Measurements from ENCODE around the gene CPN1. TPM values are rescaled to one million over a fixed set of nuclear protein-coding genes. Genes with fewer than 3 reads are reported as not detected.

CPN1 gene
- total RNA-seq, 1 donor from 2014 or later, result not detected

GRCh38 chr10:100036850-100037249 lies 44.8 kb downstream of the CPN1 start:
- Histone ChIP-seq H3K27me3 (ENCODE audit: low read depth) (no peaks in the 10 kb centered on the region), H3K4me3 (no peak overlapping the region), H3K9me3 (no peaks in the 10 kb centered on the region), H3K4me1 (no peaks in the 10 kb centered on the region), H3K36me3 (no peaks in the 10 kb centered on the region), H3K27ac (no peak overlapping the region)
- intact Hi-C loops (cut with DNase I), result no loop called here
- ATAC-seq, result no peak
- TF ChIP-seq, protein P1, sequence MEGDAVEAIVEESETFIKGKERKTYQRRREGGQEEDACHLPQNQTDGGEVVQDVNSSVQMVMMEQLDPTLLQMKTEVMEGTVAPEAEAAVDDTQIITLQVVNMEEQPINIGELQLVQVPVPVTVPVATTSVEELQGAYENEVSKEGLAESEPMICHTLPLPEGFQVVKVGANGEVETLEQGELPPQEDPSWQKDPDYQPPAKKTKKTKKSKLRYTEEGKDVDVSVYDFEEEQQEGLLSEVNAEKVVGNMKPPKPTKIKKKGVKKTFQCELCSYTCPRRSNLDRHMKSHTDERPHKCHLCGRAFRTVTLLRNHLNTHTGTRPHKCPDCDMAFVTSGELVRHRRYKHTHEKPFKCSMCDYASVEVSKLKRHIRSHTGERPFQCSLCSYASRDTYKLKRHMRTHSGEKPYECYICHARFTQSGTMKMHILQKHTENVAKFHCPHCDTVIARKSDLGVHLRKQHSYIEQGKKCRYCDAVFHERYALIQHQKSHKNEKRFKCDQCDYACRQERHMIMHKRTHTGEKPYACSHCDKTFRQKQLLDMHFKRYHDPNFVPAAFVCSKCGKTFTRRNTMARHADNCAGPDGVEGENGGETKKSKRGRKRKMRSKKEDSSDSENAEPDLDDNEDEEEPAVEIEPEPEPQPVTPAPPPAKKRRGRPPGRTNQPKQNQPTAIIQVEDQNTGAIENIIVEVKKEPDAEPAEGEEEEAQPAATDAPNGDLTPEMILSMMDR (IDR thresholded peaks at IDR 0.05), result no peak
- DNase-seq, result no peak

DNA sequence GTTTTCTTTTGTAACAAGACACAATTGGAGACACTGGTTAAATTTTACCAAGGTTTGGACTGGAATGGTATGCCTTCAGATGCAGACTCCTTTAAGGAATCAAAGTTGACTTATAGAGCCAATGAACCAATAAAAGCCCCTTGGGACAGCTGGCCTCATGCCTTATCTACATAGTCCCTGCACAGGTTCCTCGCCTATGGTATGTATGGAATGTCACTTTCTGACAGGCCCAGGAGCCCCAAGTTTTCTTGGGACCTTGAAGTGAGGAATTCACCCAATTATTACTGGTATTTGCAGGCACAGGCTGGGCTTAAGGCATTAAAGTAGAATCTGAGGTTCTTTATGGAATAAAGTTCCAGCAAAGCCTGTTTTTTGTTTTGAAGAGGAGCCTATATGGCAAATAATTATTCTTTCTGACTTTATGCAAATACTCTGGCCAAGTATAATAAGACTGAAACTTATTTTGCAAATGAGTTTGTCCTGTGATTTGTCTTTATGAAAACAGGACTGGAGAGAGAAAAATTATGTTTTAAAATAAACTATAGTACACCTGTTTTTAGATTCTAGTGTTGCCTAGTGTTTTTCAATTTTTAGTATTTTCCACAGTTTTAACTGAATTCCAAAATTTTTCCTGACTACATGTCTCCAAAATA lies 47.8 kb downstream of the CPN1 start:
- ATAC-seq, result no peak
- Histone ChIP-seq H3K27ac (no peak overlapping the region), H3K4me3 (no peak overlapping the region), H3K9me3 (no peaks in the 10 kb centered on the region), H3K4me1 (no peaks in the 10 kb centered on the region), H3K36me3 (no peaks in the 10 kb centered on the region), H3K27me3 (ENCODE audit: low read depth) (no peaks in the 10 kb centered on the region)
- TF ChIP-seq, protein P1 (IDR thresholded peaks at IDR 0.05), result no peak
- no peak for DNase-seq
- intact Hi-C loops (cut with DNase I), result no loop called here

DNA sequence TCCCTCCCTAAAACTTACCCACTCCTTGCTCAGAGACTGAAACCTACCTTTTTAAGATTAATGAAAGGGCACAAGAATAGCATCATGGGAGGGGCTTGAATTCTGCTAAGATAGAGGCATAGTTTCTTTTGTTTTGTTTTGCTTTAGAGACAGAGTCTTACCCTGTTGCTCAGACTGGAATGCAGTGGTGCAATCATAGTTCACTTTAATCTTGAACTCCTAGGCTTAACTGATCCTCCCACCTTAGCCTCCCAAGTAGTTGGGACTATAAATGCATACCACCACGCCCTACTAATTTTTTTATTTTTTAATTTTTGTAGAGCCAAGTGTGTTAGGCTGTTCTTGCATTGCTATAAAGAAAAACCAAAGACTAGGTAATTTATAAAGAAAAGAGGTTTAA lies 54.3 kb downstream of the CPN1 start:
- Histone ChIP-seq H3K36me3 (no peaks in the 10 kb centered on the region), H3K27ac (no peak overlapping the region), H3K4me1 (no peaks in the 10 kb centered on the region), H3K9me3 (no peaks in the 10 kb centered on the region), H3K27me3 (ENCODE audit: low read depth) (no peaks in the 10 kb centered on the region), H3K4me3 (no peak overlapping the region)
- DNase-seq, result no peak
- TF ChIP-seq, protein P1 (IDR thresholded peaks at IDR 0.05), result no peak
- no peak for ATAC-seq
- intact Hi-C loops (cut with DNase I), result no loop called here

DNA sequence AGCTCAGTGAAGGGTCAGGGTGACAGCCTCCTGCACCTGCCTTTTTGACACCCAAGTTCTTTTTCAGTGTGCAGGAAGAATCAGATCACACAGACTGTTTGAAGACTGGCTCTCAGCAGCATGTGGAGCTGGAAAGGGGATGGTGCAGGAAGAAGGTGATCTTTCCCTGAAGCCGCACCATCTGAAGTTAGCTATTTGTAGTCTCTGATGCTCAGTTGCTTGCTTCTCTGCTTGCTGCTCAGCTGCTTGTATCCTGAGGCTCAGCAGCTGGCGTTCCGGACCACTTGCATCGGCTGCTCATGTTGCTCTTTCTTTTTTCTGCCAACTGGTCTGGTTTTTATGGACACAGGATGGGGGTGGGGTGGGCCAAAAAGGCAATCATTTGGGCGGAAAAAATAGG lies 56.1 kb downstream of the CPN1 start:
- ATAC-seq (no peak), DNase-seq (no peak)
- H3K4me3 ChIP-seq, result no peak overlapping the region
- no peaks in the 10 kb centered on the region for H3K9me3 ChIP-seq
- TF ChIP-seq, protein P1 (IDR thresholded peaks at IDR 0.05), result no peak
- H3K27ac ChIP-seq, result no peak overlapping the region
- H3K27me3 ChIP-seq (ENCODE audit: low read depth), result no peaks in the 10 kb centered on the region
- H3K4me1 ChIP-seq, result no peaks in the 10 kb centered on the region
- intact Hi-C loops (cut with DNase I), result no loop called here
- H3K36me3 ChIP-seq, result no peaks in the 10 kb centered on the region

DNA sequence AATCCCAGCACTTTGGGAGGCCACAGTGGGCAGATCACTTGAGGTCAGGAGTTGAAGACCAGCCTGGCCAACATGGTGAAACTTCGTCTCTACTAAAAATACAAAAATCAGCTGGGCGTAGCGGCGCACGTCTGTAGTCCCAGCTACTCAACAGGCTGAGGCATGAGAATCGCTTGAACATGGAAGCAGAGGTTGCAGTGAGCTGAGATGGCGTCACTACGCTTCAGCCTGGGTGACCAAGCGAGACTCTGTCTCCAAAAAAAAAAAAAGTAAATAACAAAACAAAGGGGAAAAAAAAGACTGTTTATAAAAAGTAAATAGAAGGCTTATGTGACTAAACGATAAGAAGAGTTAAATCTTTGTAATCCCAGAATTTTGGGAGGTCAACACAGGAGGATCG lies 56.9 kb downstream of the CPN1 start:
- H3K27ac ChIP-seq, result no peak overlapping the region
- H3K27me3 ChIP-seq (ENCODE audit: low read depth), result no peaks in the 10 kb centered on the region
- no peak for ATAC-seq
- H3K4me1 ChIP-seq, result no peaks in the 10 kb centered on the region
- no peak for DNase-seq
- TF ChIP-seq, protein P1 (IDR thresholded peaks at IDR 0.05), result no peak
- no peaks in the 10 kb centered on the region for H3K36me3 ChIP-seq
- no peaks in the 10 kb centered on the region for H3K9me3 ChIP-seq
- intact Hi-C loops (cut with DNase I), result no loop called here
- no peak overlapping the region for H3K4me3 ChIP-seq

Measured in lower lobe of right lung (tissue), 2 donors.